Left colon (tissue), 2 donors: ENCODE data around the gene TMEM81. TPM values are rescaled to one million over a fixed set of nuclear protein-coding genes. Genes with fewer than 3 reads are reported as not detected.

Experiments used
- ATAC-seq: fragments of 200-7000 bp; cut with Tn5 transposase; one replicate; pipeline ENCODE4 v1.9.1; 2020; ENCODE audit warnings: mild to moderate bottlenecking, moderate library complexity
- DNase-seq, 2 donors: peaks; one replicate each; pipeline ENCODE4 v3.0.0-alpha.2; 2020
- intact Hi-C, 2 donors: fragments of 100-400 bp; cut with DNase I in 1 of 2; cut with micrococcal nuclease in 1 of 2; formaldehyde crosslinking; loops; one replicate each; pipeline versions ENCODE4 v1.11.2 to v1.14.0; 2022; cut with DNase I, micrococcal nuclease
- total RNA-seq, 2 donors: library from RNA; stranded (reverse); fragmentation: NEBNext Ultra II Directional; extraction: Animal tissue kit (Norgen Biotek cat#: 25700); gene quantifications; one replicate each; pipeline ENCODE4 v1.2.1, GENCODE V29; 2021
- donor health status: DM: no; HTN: no; CAD: no.
- donor health status: DM: yes; HTN: yes; CAD: no.

The TMEM81 gene
- total RNA-seq, 2 donors from 2014 or later = 1.7 to 2.0 TPM

DNA sequence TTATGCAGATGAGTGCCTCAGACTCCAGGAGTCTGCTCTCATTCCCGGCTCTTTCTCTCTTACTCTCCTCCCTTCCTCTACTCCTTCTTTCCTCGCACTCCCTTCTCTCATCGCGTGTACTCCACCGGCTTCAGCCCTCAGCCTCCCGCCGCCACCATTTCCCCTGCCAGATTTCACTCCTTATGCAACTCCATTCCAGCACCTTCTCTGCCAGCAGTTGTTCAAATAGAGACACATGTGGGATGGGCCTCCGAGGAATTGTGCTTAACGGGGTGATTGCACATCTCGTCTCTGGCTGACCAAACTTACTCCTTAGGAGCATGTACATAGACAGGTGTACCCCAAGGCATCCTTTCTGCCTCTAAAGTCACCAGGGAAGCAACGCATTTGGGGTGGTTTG is 39.1 kb downstream of the TMEM81 start:
- ATAC-seq = no peak
- intact Hi-C loops = no loop called here
- DNase-seq = no peak

DNA sequence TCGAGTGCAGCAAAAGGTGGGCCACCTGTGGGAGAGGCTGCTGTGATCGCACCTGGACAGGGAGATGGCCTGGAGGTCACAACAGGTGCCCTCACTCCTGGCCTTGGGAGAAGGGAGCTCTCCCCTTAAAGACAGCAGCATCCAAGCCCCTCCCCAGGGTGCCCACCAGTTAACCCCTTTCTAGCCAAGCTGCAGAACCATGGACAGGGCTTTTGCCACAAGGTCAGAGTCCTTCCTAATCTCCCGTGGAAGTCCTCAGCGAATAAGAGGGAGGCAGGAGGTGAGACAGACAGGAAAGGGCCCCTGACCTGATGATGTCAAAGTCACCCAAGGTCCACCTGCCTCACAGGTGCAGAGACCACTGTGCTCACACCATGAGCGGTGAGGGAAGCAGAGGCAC is 39.5 kb downstream of the TMEM81 start:
- DNase-seq (no peak), ATAC-seq (no peak)
- intact Hi-C loops = no loop called here

DNA sequence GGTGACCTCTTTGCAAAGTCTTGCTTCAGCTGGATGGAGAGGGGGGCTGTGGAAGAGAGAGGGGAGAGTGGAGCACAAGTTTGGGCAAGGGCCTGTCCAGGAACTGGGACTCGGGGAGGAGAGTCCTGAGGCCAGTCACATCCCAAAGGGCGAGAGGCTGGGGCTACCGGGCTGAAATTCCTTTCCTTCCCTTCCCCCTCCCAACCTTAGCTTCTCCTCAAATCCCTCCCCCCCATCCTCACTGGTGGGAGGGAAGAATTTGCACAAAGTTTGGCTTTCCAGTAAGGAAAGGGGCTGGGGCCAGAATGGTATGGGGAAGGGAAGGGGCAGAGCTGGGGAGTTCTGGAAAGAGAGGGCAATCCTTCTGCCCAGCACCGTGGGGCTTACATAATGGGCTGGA is 40.4 kb downstream of the TMEM81 start:
- ATAC-seq (no peak), DNase-seq (no peak)
- intact Hi-C loops = no loop called here

DNA sequence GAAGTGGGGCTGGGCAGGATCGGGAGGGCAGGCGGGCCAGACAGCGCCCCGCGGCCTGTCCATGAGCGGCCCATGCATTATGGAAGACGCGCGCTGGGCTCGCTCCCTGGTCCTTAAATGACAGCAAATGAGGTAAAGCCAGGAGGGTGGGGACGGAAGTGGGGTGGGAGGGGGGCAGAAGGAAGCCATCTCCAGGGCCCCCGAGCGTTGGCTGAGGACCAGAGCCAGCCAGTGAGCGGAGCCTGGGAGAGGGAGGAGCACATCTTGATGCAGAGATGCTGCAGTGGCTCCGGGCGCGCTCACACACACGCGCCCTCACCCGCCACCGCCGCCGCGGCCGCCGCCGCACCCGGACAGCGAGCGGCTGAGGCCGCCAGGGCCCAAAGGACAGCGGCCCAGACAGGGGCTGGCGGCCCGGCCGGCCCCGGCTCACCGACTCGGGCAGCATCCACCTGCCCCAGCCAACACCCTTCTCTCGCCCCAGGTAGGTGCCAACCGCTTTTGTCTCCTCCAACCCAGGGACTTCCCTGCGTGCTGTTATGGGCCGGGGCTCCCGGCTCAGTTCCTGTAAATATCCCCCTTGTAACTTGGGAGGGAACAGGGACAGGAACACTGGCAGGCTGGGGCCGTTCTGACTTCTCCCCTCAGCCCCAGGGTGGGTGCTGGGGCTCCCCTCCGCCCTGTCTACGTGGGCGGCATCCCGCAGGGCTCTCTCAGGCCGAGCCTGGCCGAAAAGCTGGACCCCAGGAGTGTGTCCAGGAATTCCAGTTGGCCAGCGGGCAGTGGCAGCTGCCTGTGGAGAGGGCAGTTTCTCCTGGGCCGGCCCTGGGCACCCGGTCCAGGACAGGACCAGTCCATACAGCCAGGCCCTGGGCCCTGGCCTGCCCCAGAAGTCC is 41.1 kb downstream of the TMEM81 start, which contains the start of gene CNTN2:
TSS of gene CNTN2 (plus strand) at position 302 of the 896 bp plus-strand sequence. CDS start 9,974 bp downstream, outside the sequence.
- intact Hi-C loops = no loop called here
- DNase-seq = no peak
- no peak for ATAC-seq

DNA sequence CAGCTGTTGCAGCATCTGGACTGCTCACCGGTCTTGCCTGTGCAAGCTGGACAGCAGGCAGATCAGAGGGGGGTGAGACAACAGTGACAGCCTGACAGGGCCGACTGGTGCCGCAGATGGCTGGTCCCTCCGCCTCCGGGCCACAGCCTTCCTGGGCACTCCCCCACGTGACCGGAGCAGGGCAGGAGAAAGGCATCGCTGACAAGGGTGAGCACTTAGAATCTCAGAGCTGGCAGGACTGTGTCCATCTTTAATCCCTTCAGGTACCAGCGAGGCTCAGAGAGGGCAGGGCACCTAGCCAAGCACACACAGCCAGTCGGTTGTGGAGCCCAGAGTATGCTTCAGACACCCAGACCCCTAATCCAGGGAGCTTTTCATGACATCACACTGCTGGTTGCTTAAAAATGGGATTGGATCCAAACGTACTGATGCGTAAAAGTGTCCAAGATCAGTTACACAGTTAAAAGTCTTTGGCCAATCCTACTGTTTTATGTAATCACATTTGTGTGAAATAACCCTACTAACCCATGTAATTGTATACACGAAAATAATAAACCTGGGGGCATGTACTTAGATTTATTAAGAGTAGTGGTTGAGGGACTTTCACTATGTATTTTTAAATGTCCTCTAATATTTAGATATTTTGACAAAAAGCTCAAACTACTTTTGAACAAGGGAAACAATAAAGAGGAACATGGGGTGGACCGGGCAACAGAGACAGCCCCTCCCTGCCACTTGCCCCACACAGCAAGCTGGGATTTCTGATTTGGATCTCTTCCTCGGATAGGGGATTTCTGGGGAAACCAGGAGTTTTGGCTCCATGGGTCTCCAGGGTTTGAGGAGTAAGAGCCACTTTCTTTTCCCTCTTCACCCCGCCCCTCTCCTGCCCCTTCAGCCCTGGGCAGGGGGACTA is 42.0 kb downstream of the TMEM81 start:
- ATAC-seq (no peak), DNase-seq (no peak)
- intact Hi-C loops = no loop called here

DNA sequence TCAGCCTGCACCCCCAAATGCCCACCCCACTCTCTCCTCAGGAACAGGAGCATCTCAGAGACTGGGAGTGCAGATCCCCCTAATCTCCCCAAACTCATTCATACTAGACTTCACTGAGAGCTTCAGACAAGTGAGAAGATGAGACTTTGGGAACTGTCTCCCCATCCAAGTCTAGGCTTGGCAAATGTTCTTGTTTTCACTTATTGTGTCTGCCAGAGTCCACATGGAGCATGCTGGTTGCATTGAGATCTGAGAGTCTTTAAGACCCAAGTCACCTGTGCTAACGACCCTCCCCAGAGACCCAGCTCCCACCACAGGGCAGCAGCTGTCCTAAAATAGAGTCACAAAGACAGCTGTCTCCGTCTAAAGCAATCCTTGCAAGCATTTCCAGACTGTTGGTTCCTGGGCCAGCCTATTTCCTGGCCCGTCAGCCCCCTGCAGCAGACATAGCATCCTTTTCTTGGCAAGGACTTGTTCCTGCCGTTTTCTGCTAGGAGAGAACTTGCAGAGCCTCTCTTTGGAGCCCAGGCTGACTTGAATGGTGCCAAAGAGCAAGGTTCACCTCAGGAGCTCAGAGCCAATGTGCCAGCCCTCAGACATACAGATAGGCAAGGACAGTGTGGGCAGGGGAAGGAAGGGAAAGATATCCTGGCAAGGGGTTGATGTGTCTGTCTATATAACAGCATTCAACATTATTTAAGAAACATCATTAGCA is 43.1 kb downstream of the TMEM81 start:
- DNase-seq (no peak), ATAC-seq (no peak)
- intact Hi-C loops = no loop called here

DNA sequence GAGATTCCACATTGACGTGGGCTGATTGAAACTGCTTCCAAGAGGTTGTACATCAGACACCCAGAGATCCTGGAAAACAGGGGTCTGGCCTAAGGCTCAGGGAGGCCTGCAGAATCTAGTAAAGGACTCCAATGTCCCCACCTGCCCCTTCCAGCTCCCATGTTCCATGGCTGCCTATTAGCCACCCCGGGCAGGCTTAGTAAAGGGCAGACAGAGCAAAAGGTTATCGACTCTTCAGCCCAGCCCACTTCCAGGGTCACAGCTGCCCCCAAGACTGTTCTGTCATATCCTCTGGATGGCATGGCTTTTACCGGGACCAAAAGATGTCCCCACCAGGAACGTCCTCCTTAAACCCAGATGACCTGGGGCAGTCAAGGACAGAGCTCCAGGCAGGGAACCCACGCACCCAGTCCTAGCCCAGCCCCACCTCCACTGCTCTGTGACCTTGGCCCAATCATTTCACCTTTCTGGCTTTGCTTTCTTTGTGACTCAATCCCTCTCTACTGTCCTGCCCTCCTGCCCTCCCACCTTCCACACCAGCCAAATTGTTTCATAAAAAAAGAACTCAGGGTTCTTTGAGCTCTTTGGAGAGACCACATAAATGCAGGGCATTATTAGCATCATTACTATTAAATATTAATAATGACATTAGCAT is 46.0 kb downstream of the TMEM81 start:
- ATAC-seq = no peak
- DNase-seq = no peak
- intact Hi-C loops = no loop called here

DNA sequence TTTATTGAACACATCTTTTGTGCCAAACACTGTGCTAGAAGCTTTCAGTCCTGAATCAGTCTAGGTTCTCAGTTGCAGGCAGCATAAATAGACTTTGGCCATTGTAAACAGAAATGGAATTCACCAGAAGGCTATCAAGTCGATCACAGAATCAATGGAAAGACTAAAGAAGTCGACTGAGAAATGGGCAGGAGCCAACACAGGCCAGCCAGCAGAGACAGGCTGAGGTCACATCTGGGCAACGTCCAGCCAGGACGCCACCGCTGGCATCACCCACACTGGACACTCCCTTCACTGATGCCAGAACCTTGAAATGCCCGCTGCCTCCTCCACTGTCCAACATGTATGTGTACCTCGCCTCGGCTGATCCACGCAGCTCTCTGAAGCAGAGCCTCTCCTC is 46.7 kb downstream of the TMEM81 start:
- no peak for ATAC-seq
- no peak for DNase-seq
- intact Hi-C loops = no loop called here

Other genes starting within 250 kb of the TMEM81 start
- 10 to 100 TPM in 1 of 2 donors, 1 to 10 TPM in 1; 8.2 to 23.2 TPM for gene NFASC, start 213.6 kb downstream of the TMEM81 start, total RNA-seq
- under 1 TPM; 0.15 to 0.64 TPM for gene CNTN2, start 41.2 kb downstream of the TMEM81 start, total RNA-seq
- 10 to 100 TPM; 12.9 to 14.0 TPM for gene RBBP5, start 37.5 kb upstream of the TMEM81 start, total RNA-seq
- gene DSTYK, start 127.2 kb upstream of the TMEM81 start, total RNA-seq = 1 to 10 TPM; 4.7 to 7.0 TPM
- 1 to 10 TPM in 1 of 2 donors, under 1 TPM in 1; 0.27 to 1.2 TPM for gene TMCC2, start 143.5 kb upstream of the TMEM81 start, total RNA-seq
- gene NUAK2, start 237.3 kb upstream of the TMEM81 start, total RNA-seq = 10 to 100 TPM; 27.7 to 29.2 TPM